Breast epithelium (tissue), 3 donors: ENCODE measurements around the gene SNTG2.

Source experiments
- CTCF ChIP-seq, 3 donors: fragments of 450-650 bp; IDR thresholded peaks; one replicate each; pipeline ENCODE4 v1.5.1; 2016 to 2017; ENCODE audit warnings: antibody characterized with exemption in 3 of 3, mild to moderate bottlenecking in 3 of 3, moderate library complexity in 3 of 3
- POLR2A ChIP-seq: fragments of 450-650 bp; IDR thresholded peaks from one replicate; pipeline ENCODE4 v1.6.1; 2016; ENCODE audit warnings: antibody characterized with exemption, mild to moderate bottlenecking, moderate library complexity
- POLR2AphosphoS5 ChIP-seq, 3 donors: sonication (generic); formaldehyde crosslinking; IDR thresholded peaks; one replicate each; pipeline ENCODE4 v1.6.1; 2017; ENCODE audit warnings: antibody characterized with exemption in 3 of 3

GRCh38 chr2:1265454-1265853 lies 314.8 kb downstream of the SNTG2 start:
- TF ChIP-seq CTCF (IDR thresholded peaks at IDR 0.05) (no peak), POLR2AphosphoS5 (IDR thresholded peaks at IDR 0.05) (no peak), POLR2A (no peak)
